GM18519 (cell line): ENCODE data around the gene YWHAE.
"Not testable (repeated sequence)": the region's sequence is repeated elsewhere in the genome, so short reads cannot be mapped to it uniquely, and the experiment has no call there.

Experiments
- ATAC-seq: cut with Tn5 transposase; IDR thresholded peaks from one replicate; pipeline ENCODE4 v1.9.1; 2021; ENCODE audit warnings: mild to moderate bottlenecking, moderate library complexity; ENCODE audit not compliant: unreplicated experiment, low FRiP score

Gene YWHAE

GRCh38 chr17:1375615-1376014 lies 24.4 kb downstream of the YWHAE start:
- no peak for ATAC-seq

- no peak for ATAC-seq
Observed at GRCh38 chr17:1374431-1375177, 25.4 kb downstream of the YWHAE start.

- ATAC-seq: no peak
Observed at GRCh38 chr17:1373707-1374237, 26.2 kb downstream of the YWHAE start.

- ATAC-seq: no peak
Observed at GRCh38 chr17:1372618-1373017, 27.4 kb downstream of the YWHAE start.

GRCh38 chr17:1371893-1372590 lies 28.0 kb downstream of the YWHAE start:
- ATAC-seq: no peak

GRCh38 chr17:1368588-1368987 lies 31.4 kb downstream of the YWHAE start:
- no peak for ATAC-seq

GRCh38 chr17:1367351-1367745 lies 32.7 kb downstream of the YWHAE start:
- no peak for ATAC-seq

GRCh38 chr17:1366234-1366633 lies 33.8 kb downstream of the YWHAE start:
- no peak for ATAC-seq

- ATAC-seq: no peak
Observed at GRCh38 chr17:1365445-1366039, 34.5 kb downstream of the YWHAE start.

- no peak for ATAC-seq
Observed at GRCh38 chr17:1362964-1363363, 37.1 kb downstream of the YWHAE start.

GRCh38 chr17:1362065-1362848 lies 37.8 kb downstream of the YWHAE start:
- no peak for ATAC-seq

- no peak for ATAC-seq
Observed at GRCh38 chr17:1360975-1361374, 39.0 kb downstream of the YWHAE start.

GRCh38 chr17:1360315-1360714 lies 39.7 kb downstream of the YWHAE start:
- ATAC-seq: not testable (repeated sequence)

- ATAC-seq: no peak
Observed at GRCh38 chr17:1354030-1354429, 46.0 kb downstream of the YWHAE start.

GRCh38 chr17:1352530-1352929 lies 47.5 kb downstream of the YWHAE start:
- ATAC-seq: not testable (repeated sequence)

GRCh38 chr17:1351971-1352370 lies 48.1 kb downstream of the YWHAE start:
- no peak for ATAC-seq

- ATAC-seq: no peak
Observed at GRCh38 chr17:1351275-1351674, 48.7 kb downstream of the YWHAE start.

GRCh38 chr17:1347589-1348323 lies 52.3 kb downstream of the YWHAE start:
- no peak for ATAC-seq

GRCh38 chr17:1344521-1344920 lies 55.5 kb downstream of the YWHAE start:
- no peak for ATAC-seq

GRCh38 chr17:1343554-1343953 lies 56.5 kb downstream of the YWHAE start:
- no peak for ATAC-seq
